Astrocyte of the cerebellum (primary cell): Measurements from ENCODE around the gene ESPL1.

ENCODE experiments used
- DNase-seq: peaks from one replicate; pipeline ENCODE4 v3.0.0-alpha.2; 2011; ENCODE audit warnings: low read depth
- H3K4me3 ChIP-seq: 2 replicates; pipeline ENCODE4 v1.5.1; 2011; ENCODE audit warnings: mild to moderate bottlenecking, low read depth, low read length, moderate library complexity
- CTCF ChIP-seq: IDR thresholded peaks from 2 replicates; pipeline ENCODE4 v1.5.1; 2012; ENCODE audit warnings: low read length, low read depth, moderate library complexity, mild to moderate bottlenecking; ENCODE audit errors: missing control alignments
- in situ Hi-C: cut with HindIII; loops from 2 replicates; pipeline ENCODE4 v1.10.0; 2017; ENCODE audit warnings: low sequenced_read_pairs

Gene ESPL1

GRCh38 chr12:53235164-53235563 lies 32.9 kb upstream of the ESPL1 start:
- H3K4me3 ChIP-seq: no peak overlapping the region
- DNase-seq: no peak

GRCh38 chr12:53235742-53236442 lies 32.2 kb upstream of the ESPL1 start:
- no peak for DNase-seq
- TF ChIP-seq CTCF: no peak
- no peak overlapping the region for H3K4me3 ChIP-seq
- in situ Hi-C loops: no loop called here

More at GRCh38 chr12:53235164-53235563, 32.9 kb upstream of the ESPL1 start:
- in situ Hi-C loops: no loop called here
- no peak for TF ChIP-seq CTCF

GRCh38 chr12:53236443-53237111 lies 31.5 kb upstream of the ESPL1 start:
- H3K4me3 ChIP-seq: no peak overlapping the region
- no peak for TF ChIP-seq CTCF
- no peak for DNase-seq
- in situ Hi-C loops: no loop called here

GRCh38 chr12:53239643-53240258 lies 28.3 kb upstream of the ESPL1 start:
- no peak for DNase-seq
- no peak overlapping the region for H3K4me3 ChIP-seq
- no peak for TF ChIP-seq CTCF
- in situ Hi-C loops: no loop called here

GRCh38 chr12:53241623-53242412 lies 26.3 kb upstream of the ESPL1 start:
- TF ChIP-seq CTCF: no peak

GRCh38 chr12:53244337-53244736 lies 23.8 kb upstream of the ESPL1 start:
- no peak overlapping the region for H3K4me3 ChIP-seq
- DNase-seq: no peak
- TF ChIP-seq CTCF: no peak
- in situ Hi-C loops: no loop called here

More at GRCh38 chr12:53241623-53242412, 26.3 kb upstream of the ESPL1 start:
- no peak overlapping the region for H3K4me3 ChIP-seq
- DNase-seq: no peak
- in situ Hi-C loops: no loop called here
